HG02798 (cell line): ENCODE data around the gene DNA2.

Experiments
- ATAC-seq: cut with Tn5 transposase; IDR thresholded peaks from one replicate; pipeline ENCODE4 v1.9.1; 2021; ENCODE audit warnings: mild to moderate bottlenecking; ENCODE audit not compliant: unreplicated experiment, poor library complexity

Gene DNA2

GRCh38 chr10:68364101-68364886, 107.5 kb downstream of the DNA2 start:
- ATAC-seq = no peak
